NCI-H2196 treated with DMSO at 0.1 percent for 48 hours (cell line): Measurements from ENCODE around the gene CACNA1H.
"Not testable (repeated sequence)": the region's sequence is repeated elsewhere in the genome, so short reads cannot be mapped to it uniquely, and the experiment has no call there.

Experiments
- DNase-seq: peaks from one replicate; lab custom pipeline; 2025; ENCODE audit not compliant: unreplicated experiment; lab: John Stamatoyannopoulos, UW

Gene CACNA1H

GRCh38 chr16:1190789-1191188, 37.9 kb downstream of the CACNA1H start:
- DNase-seq, result not testable (repeated sequence)

DNA sequence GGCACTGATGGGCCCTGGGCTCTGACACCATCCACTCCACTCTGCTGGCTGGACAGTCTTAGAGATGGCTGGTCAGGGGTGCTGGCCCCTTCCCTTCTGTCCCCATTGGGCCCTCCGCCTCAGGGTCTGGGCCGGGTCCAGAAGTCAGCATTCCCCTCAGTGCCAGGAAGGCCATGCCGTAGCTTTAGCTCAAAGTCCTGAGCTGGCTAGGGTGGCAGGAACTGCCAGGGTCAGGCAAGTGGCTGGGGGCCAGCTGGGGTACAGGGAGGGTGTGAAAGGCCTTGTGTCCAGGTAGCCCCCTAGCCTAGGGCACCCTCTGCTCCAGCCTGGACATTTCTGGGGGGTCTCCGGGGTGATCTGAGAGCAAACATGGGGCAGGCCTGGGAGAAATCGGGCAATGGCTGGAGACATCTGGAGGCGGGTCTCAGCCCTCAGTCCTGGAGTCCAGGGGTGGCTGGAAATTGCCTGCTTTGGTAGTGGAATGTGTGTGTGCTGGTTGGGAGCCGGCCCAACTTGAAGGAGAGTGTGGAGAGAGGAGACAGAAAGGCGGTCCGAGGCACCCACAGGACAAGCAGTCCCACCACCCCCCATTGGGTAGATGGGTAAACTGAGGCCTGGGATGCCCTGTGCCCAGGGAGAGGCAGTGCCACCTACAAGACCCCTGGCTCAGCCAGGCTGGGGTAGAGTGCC, 39.6 kb downstream of the CACNA1H start:
- no peak for DNase-seq

DNA sequence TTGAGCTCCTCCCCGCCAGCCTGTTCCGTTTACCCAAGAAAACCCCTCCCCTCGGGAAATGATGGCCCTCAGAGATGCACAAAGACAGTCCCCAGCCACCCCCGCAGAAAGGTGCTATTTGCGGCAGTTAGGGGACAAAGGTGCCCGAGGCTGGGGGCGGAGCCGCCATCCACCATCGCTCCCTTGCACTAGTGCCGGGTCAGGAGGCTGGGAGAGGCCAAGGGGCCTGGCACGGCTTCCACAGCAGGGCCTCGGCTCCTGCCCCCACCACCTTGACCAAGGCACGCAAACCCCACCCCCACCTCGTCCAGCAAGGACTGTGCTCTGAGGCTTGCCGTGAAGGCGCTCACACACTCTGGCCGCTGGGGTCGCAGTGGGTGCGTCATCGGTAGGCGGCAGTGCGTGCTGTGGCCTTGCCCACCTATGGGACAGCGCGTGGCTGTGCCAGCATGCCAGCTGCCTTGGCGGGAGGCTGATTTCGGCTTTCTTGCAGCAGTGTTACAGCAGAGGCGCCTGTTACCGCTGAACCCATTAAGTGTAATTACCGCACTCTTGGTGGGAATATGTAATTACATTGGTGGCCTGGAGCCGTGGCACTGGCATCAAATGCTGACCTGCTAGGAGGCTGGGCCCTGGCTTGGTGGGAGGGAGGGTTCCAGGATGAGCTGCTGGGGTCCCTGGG, 40.4 kb downstream of the CACNA1H start:
- peak; percentile 85 for DNase-seq

DNA sequence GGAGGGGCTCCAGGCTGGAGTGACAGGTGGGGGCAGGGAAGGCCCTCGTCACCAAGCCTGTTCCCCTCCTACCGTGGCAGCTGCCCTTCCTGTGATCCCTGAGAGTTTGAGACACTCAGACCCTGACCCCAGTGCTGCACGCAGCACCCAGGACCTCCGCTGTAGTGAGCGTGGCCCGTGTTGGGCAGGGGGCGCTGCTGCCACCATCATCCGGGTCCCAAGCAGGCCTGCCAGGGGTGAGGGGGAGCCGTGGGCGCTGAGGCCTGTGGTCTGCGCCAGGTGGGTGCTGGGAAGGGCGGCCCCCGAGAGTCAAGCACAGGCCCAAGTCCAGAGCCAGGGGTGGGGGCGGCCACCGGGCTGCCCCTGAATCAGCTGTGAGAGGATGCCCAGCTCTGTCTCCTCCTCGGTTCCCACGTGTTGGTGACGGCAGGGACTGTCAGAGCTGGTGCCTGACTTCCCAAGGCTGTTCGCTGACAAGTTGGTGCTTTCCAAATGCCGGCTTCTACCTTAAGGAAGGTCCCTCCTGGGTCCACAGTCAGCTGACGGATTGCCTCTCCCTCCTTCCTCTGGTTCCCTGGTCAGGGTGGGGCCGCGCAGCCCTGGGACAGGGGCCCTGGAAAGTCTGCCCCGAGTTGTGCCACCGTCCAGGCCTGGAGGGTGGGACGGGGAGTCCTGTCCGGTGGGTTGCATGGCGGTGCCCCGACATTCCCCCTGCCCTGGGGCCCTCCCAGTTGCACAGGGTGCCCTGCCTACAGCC, 41.1 kb downstream of the CACNA1H start:
- DNase-seq, result no peak

GRCh38 chr16:1194665-1195392, 41.9 kb downstream of the CACNA1H start:
- DNase-seq, result no peak

DNA sequence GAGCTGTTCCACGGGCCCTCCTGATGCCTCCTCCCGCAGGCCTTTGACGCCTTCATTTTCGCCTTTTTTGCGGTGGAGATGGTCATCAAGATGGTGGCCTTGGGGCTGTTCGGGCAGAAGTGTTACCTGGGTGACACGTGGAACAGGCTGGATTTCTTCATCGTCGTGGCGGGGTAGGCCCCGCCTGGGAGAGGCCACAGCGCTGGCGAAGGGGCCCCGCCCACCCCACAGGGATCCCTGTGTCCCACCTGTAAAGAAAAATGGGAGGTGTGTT, 42.4 kb downstream of the CACNA1H start:
- no peak for DNase-seq

DNA sequence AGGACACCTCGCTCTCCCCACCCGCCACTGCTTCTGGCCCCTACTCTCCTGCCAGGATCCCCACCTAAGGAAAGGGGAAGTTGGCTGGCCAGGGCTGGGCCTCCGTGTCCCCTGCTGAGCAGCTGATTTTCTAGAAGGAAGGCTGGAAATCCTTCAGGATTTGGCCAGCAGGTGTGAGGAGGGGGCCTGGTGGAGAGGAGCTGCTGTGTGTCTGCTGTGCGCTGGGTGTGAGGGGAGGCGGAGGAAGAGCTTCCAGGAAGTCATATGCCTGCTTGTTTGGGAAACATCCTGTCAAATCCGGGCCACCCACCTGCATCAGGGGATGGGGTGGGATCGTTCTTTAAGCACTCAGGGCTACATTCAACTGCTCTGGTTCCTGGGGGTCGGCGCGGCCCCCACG, 43.6 kb downstream of the CACNA1H start:
- DNase-seq, result no peak

GRCh38 chr16:1197237-1197866, 44.4 kb downstream of the CACNA1H start:
- DNase-seq, result peak; percentile 6

DNA sequence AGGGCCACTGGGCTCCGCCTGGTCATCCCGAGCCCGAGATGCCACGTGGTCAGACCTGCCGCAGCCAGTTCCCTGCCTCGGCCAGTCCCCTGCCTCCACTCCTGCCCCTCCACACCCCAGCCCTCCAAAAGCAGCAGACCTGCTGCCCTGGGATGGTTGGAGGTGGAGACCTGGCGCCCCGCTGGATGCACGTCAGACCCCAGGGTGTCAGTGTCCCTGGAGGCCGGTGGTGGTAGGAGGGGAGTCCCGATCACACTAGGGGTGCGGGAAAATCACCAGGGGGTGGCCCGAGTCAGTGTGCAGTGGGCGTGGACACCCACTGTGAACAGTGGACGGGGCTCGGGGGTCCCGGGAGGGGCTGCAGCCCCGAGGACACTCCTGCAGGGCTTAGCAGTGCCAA, 45.3 kb downstream of the CACNA1H start:
- DNase-seq, result no peak

- not testable (repeated sequence) for DNase-seq
Observed at GRCh38 chr16:1198671-1199346, 45.9 kb downstream of the CACNA1H start.

DNA sequence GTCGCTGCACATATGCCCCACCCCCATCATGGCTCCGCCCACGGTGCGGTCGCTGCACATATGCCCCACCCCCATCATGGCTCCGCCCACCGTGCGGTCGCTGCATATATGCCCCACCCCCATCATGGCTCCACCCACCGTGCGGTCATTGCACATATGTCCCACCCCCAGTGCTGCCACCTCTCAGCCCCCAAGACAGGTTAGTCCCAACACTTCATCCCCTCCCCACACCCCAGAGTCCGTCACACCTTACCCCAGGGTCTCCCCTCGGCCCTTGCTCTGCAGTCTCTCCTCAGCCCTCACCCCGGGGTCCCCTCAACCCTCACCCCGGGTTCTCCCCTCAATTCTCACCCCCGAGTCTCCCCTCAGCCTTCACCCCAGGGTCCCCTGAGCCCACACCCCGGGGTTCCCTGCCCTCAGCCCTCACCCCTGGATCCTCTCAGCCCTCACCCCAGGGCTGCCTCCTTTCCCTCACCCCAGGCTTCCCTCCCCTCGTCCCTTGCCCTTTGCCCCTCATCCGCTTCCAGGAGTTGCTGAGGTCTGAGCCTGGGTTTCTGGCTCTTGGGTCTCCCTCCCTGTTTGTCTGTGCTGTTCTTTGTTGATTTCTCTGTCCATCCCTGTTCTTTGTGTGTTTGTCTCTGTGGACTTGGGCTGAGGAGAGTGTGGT, 46.6 kb downstream of the CACNA1H start:
- no peak for DNase-seq

- DNase-seq, result no peak
Observed at GRCh38 chr16:1200014-1200627, 47.2 kb downstream of the CACNA1H start.

- no peak for DNase-seq
Observed at GRCh38 chr16:1201444-1201843, 48.5 kb downstream of the CACNA1H start.

DNA sequence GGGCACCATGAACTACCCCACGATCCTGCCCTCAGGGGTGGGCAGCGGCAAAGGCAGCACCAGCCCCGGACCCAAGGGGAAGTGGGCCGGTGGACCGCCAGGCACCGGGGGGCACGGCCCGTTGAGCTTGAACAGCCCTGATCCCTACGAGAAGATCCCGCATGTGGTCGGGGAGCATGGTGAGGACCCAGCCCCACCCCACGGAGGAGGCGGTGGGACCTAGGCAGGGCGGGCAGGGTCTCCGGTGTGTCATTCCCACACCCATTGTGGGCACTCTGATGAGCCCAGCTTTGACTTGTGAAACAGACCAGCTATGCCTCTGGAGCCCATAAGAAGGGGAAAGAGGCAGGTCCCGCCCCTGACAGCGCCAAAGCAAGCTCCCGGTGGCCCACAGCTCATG, 49.4 kb downstream of the CACNA1H start:
- DNase-seq, result no peak

- DNase-seq, result no peak
Observed at GRCh38 chr16:1204933-1205332, 52.0 kb downstream of the CACNA1H start.

DNA sequence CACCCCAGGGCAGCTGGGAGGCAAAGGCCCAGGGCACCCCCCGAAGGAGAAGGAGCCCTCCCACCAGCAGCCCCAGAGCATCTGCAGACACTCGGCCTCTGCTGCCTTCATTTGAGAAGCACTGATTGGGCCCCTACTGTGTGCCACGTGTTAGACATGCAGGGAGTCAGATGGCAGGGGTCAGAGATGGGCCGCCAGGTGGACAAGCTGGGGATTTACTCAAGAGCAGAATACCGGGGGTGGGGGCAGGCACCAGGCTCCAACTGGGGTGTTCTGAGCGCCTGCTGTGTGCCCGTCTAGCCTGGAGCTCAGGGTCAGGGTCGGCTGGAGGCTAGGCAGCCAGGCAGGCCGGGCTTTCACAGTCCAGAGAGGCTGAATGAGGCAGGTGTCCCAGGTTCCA, 53.4 kb downstream of the CACNA1H start:
- DNase-seq, result no peak

DNA sequence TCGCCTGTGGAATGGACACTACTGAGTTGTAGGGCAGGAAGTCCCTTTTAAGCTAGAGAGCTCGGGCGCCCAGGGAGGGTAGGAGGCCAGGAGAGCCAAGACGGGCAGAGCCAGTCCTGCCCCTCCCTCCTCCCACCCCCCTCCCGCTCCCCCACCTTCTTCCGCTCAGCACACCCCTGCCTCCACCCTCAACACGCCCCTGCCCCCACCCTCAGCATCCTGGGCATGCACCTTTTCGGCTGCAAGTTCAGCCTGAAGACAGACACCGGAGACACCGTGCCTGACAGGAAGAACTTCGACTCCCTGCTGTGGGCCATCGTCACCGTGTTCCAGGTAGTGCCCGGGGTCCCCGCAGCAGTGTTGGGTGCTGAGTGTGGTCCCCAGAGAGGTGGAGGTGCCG, 53.9 kb downstream of the CACNA1H start:
- no peak for DNase-seq

DNA sequence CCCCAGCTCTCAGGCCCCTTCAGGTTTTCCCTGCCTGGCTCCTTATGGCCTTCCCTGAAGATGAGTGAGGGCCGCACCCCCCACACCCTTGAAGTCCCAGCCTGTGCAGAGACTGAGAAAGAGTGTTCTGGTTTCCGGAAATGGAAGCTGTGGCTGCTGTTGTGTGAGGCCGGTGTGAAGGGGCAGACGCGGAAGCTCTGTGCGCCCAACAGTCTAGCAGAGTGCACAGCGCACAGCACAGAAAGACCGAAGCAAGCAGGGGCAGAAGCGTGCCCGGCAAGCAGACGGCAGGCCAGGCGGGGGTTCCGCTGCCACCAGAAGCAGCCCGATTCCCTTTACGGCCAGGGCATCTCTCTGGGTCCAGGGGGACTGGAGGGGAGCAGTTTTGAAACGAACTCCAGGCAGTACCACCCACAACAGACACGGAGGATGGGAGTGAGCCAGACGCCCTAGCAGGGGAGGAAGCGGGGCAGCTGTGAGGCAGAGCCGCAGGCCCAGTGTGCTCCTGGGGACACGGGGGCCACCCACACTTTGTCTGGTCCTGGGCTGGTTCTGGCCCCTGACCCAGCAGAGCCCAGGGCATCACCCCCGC, 55.4 kb downstream of the CACNA1H start:
- DNase-seq, result no peak

- DNase-seq, result no peak
Observed at GRCh38 chr16:1209081-1209480, 56.2 kb downstream of the CACNA1H start.
